HG03139 (cell line): ENCODE results near the gene PCK1.

ENCODE experiments used
- ATAC-seq: cut with Tn5 transposase; IDR thresholded peaks from one replicate; pipeline ENCODE4 v1.9.1; 2021; ENCODE audit not compliant: unreplicated experiment

The PCK1 gene

GRCh38 chr20:57536120-57536708 lies 24.7 kb upstream of the PCK1 start:
- no peak for ATAC-seq

- no peak for ATAC-seq
Observed at GRCh38 chr20:57536771-57537724, 23.9 kb upstream of the PCK1 start.

GRCh38 chr20:57537822-57538221 lies 23.1 kb upstream of the PCK1 start:
- ATAC-seq, result no peak

GRCh38 chr20:57539889-57540288 lies 21.0 kb upstream of the PCK1 start:
- ATAC-seq, result no peak

- no peak for ATAC-seq
Observed at GRCh38 chr20:57540890-57541580, 19.9 kb upstream of the PCK1 start.

- no peak for ATAC-seq
Observed at GRCh38 chr20:57543754-57544153, 17.2 kb upstream of the PCK1 start.

- no peak for ATAC-seq
Observed at GRCh38 chr20:57544838-57545564, 15.9 kb upstream of the PCK1 start.

GRCh38 chr20:57545927-57546662 lies 14.8 kb upstream of the PCK1 start:
- no peak for ATAC-seq

GRCh38 chr20:57546956-57547649 lies 13.8 kb upstream of the PCK1 start:
- no peak for ATAC-seq

GRCh38 chr20:57548177-57549058 lies 12.5 kb upstream of the PCK1 start:
- ATAC-seq, result no peak

GRCh38 chr20:57552471-57552870 lies 8.4 kb upstream of the PCK1 start:
- ATAC-seq, result no peak

- no peak for ATAC-seq
Observed at GRCh38 chr20:57553376-57554018, 7.4 kb upstream of the PCK1 start.

- ATAC-seq, result no peak
Observed at GRCh38 chr20:57555457-57556184, 5.3 kb upstream of the PCK1 start.

- no peak for ATAC-seq
Observed at GRCh38 chr20:57556980-57557274, 4.0 kb upstream of the PCK1 start.

GRCh38 chr20:57557926-57558613 lies 2.8 kb upstream of the PCK1 start:
- no peak for ATAC-seq

GRCh38 chr20:57558614-57559288 lies 2.2 kb upstream of the PCK1 start:
- ATAC-seq, result no peak

GRCh38 chr20:57559289-57559634 lies 1.6 kb upstream of the PCK1 start:
- ATAC-seq, result no peak
